H9 (cell line): ENCODE results near the gene TRMT44. TPM values are rescaled to one million over a fixed set of nuclear protein-coding genes. Genes with fewer than 3 reads are reported as not detected.

Source experiments
- DNase-seq: peaks from one replicate; pipeline ENCODE4 v3.0.0-alpha.2; 2017
- H2AFZ ChIP-seq: one replicate; pipeline ENCODE4 v1.6.1; 2013; ENCODE audit warnings: mild to moderate bottlenecking, low read length, control low read depth, moderate library complexity
- H2AK5ac ChIP-seq: 2 replicates; pipeline ENCODE4 v1.6.1; 2013; ENCODE audit warnings: low read length, control low read depth, mixed read lengths; ENCODE audit not compliant: insufficient read length
- H2BK120ac ChIP-seq: one replicate; pipeline ENCODE4 v1.6.1; 2013; ENCODE audit warnings: low read depth, mild to moderate bottlenecking, low read length, control low read depth, inconsistent platforms; ENCODE audit not compliant: poor library complexity, severe bottlenecking
- H2BK12ac ChIP-seq: 2 replicates; pipeline ENCODE4 v1.6.1; 2013; ENCODE audit warnings: low read length, control low read depth, mixed read lengths, low read depth; ENCODE audit not compliant: insufficient read length
- H2BK15ac ChIP-seq: 2 replicates; pipeline ENCODE4 v1.6.1; 2013; ENCODE audit warnings: low read depth, low read length, control low read depth
- H2BK20ac ChIP-seq: one replicate; pipeline ENCODE4 v1.6.1; 2013; ENCODE audit warnings: low read depth, mild to moderate bottlenecking, low read length, control low read depth, inconsistent platforms; ENCODE audit not compliant: poor library complexity, severe bottlenecking
- H2BK5ac ChIP-seq: 2 replicates; pipeline ENCODE4 v1.6.1; 2013; ENCODE audit warnings: low read length, control low read depth, mixed read lengths; ENCODE audit not compliant: insufficient read length
- H3K14ac ChIP-seq: 2 replicates; pipeline ENCODE4 v1.6.1; 2013; ENCODE audit warnings: low read length, control low read depth; ENCODE audit not compliant: insufficient read depth
- H3K18ac ChIP-seq: 2 replicates; pipeline ENCODE4 v1.6.1; 2013; ENCODE audit warnings: low read depth, mild to moderate bottlenecking, mixed read lengths, low read length, control low read depth; ENCODE audit not compliant: insufficient read length
- H3K23ac ChIP-seq: 2 replicates; pipeline ENCODE4 v1.6.1; 2013; ENCODE audit warnings: low read length, control low read depth, mixed read lengths, low read depth; ENCODE audit not compliant: insufficient read length
- H3K23me2 ChIP-seq: 2 replicates; pipeline ENCODE4 v1.6.1; 2013; ENCODE audit warnings: low read depth, mild to moderate bottlenecking, mixed read lengths, low read length, control low read depth; ENCODE audit not compliant: insufficient read length, poor library complexity, severe bottlenecking
- H3K27ac ChIP-seq: 2 replicates; pipeline ENCODE4 v1.5.1; 2013; ENCODE audit warnings: low read length, control low read depth, mixed read lengths, low read depth; ENCODE audit not compliant: insufficient read length
- H3K27me3 ChIP-seq: 2 replicates; pipeline ENCODE4 v1.6.1; 2013; ENCODE audit warnings: low read length, control low read depth, inconsistent platforms; ENCODE audit not compliant: insufficient read depth
- H3K4ac ChIP-seq: 2 replicates; pipeline ENCODE4 v1.6.1; 2013; ENCODE audit warnings: low read depth, mild to moderate bottlenecking, control low read depth, inconsistent platforms, low read length, moderate library complexity
- H3K4me1 ChIP-seq: 2 replicates; pipeline ENCODE4 v1.6.1; 2013; ENCODE audit warnings: low read length, control low read depth, inconsistent platforms; ENCODE audit not compliant: insufficient read depth
- H3K4me2 ChIP-seq: 2 replicates; pipeline ENCODE4 v1.6.1; 2013; ENCODE audit warnings: low read length, control low read depth, mixed read lengths; ENCODE audit not compliant: insufficient read length, insufficient read depth
- H3K56ac ChIP-seq: 2 replicates; pipeline ENCODE4 v1.6.1; 2013; ENCODE audit warnings: low read depth, mild to moderate bottlenecking, mixed read lengths, low read length, control low read depth; ENCODE audit not compliant: insufficient read length
- H3K79me1 ChIP-seq: 2 replicates; pipeline ENCODE4 v1.6.1; 2013; ENCODE audit warnings: low read depth, mild to moderate bottlenecking, moderate library complexity, low read length, control low read depth, inconsistent platforms; ENCODE audit not compliant: insufficient read depth, poor library complexity, severe bottlenecking
- H3K79me2 ChIP-seq: 2 replicates; pipeline ENCODE4 v1.6.1; 2013; ENCODE audit warnings: low read length, control low read depth, inconsistent platforms; ENCODE audit not compliant: insufficient read depth
- H3K9ac ChIP-seq: 2 replicates; pipeline ENCODE4 v1.6.1; 2013; ENCODE audit warnings: low read length, control low read depth, mixed read lengths; ENCODE audit not compliant: insufficient read length; ENCODE audit errors: extremely low read depth
- H3K9me3 ChIP-seq: one replicate; pipeline ENCODE4 v1.6.1; 2013; ENCODE audit warnings: low read depth, low read length, inconsistent platforms; ENCODE audit not compliant: control insufficient read depth
- H3T11ph ChIP-seq: one replicate; pipeline ENCODE4 v1.6.1; 2013; ENCODE audit warnings: mild to moderate bottlenecking, low read length, control low read depth, inconsistent platforms
- H4K20me1 ChIP-seq: one replicate; pipeline ENCODE4 v1.6.1; 2013; ENCODE audit not compliant: control insufficient read depth, insufficient read length, insufficient read depth
- H4K5ac ChIP-seq: 2 replicates; pipeline ENCODE4 v1.6.1; 2013; ENCODE audit warnings: low read depth, mild to moderate bottlenecking, mixed read lengths, low read length, control low read depth; ENCODE audit not compliant: insufficient read length
- H4K8ac ChIP-seq: replicated peaks from 2 replicates; pipeline ENCODE4 v1.6.1; 2013; ENCODE audit warnings: low read length, control low read depth, mixed read lengths, low read depth; ENCODE audit not compliant: insufficient read length
- H4K91ac ChIP-seq: 2 replicates; pipeline ENCODE4 v1.6.1; 2013; ENCODE audit warnings: low read depth, mild to moderate bottlenecking, moderate library complexity, mixed read lengths, low read length, control low read depth; ENCODE audit not compliant: insufficient read length
- H3K27ac Mint-ChIP-seq, 3 experiments: 2 replicates in 2 of 3; 3 replicates in 1 of 3; pipeline ENCODE4 v1.8.0; 2020 to 2021; ENCODE audit warnings: mixed read lengths in 3 of 3, mild to moderate bottlenecking in 1 of 3, moderate library complexity in 1 of 3
- H3K27me3 Mint-ChIP-seq: 2 replicates; pipeline ENCODE4 v1.8.0; 2021; ENCODE audit warnings: low read depth, mild to moderate bottlenecking, moderate library complexity, mixed read lengths
- H3K36me3 Mint-ChIP-seq, 3 experiments: 2 replicates in 2 of 3; 3 replicates in 1 of 3; pipeline ENCODE4 v1.8.0; 2020 to 2021; ENCODE audit warnings: low read depth in 3 of 3, mixed read lengths in 3 of 3; ENCODE audit not compliant: insufficient read depth in 1 of 3
- H3K4me1 Mint-ChIP-seq, 2 experiments: 2 replicates each; pipeline ENCODE4 v1.8.0; 2020; ENCODE audit warnings: mixed read lengths in 2 of 2
- H3K4me3 Mint-ChIP-seq, 2 experiments: 2 replicates in 1 of 2; 3 replicates in 1 of 2; pipeline ENCODE4 v1.8.0; 2020 to 2021; ENCODE audit warnings: mild to moderate bottlenecking in 2 of 2, mixed read lengths in 2 of 2, moderate library complexity in 1 of 2
- H3K9me3 Mint-ChIP-seq, 2 experiments: 2 replicates in 1 of 2; 3 replicates in 1 of 2; pipeline ENCODE4 v1.8.0; 2020; ENCODE audit warnings: mild to moderate bottlenecking in 2 of 2, mixed read lengths in 2 of 2, moderate library complexity in 1 of 2
- WGBS: extraction: QIAGEN DNeasy Blood & Tissue Kit; methylation state at CpG from one replicate; pipeline ENCODE4 v1.1.7; 2013; ENCODE audit warnings: missing lambda C conversion rate, low lambda C conversion rate, mixed read lengths; ENCODE audit not compliant: insufficient read length; ENCODE audit errors: extremely low coverage; 5-methylcytosine and 5-hydroxymethylcytosine counted together
- total RNA-seq: library from RNA; stranded (reverse); gene quantifications from 2 replicates; pipeline ENCODE4 v1.2.1, GENCODE V29; 2021
- TF ChIP-seq, protein P1 (sequence below): fragments of 200-600 bp; sonication (generic); conservative IDR thresholded peaks from 3 replicates; pipeline ENCODE4 v1.8.0; 2021; ENCODE audit warnings: antibody characterized with exemption, mild to moderate bottlenecking

TRMT44 gene
- total RNA-seq, 1 experiment from 2014 or later = 22.8 TPM

DNA sequence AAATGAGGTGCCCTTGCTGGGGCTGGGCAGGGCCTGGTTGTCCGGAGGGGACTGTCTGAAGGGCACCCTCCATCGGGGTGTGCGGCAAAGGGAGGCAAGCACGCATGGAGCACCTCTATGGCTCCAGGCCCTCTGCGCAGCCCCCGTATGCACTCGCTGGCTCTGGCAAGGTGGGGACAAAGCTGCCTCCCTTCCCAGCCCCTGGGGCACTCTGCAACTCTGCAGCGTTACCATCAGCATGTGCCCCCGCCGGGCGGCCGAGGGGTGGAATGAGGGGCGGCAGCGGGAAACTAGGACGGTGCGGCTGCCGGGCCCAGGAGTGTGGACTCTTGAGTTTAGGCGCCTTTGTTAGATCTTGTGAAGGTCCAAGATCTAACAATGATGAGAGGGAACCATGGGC lies 26.4 kb downstream of the TRMT44 start:
- no peak overlapping the region for H3K18ac ChIP-seq
- H4K5ac ChIP-seq = no peak overlapping the region
- no peak for DNase-seq
- H2BK120ac ChIP-seq = no peak overlapping the region
- H3K27ac ChIP-seq = no peak overlapping the region
- no peak overlapping the region for H3K4me2 ChIP-seq
- no peaks in the 10 kb centered on the region for H3K27me3 ChIP-seq
- peaks cover 13 to 18% of the 10 kb centered on the region in 2 experiments for H3K4me1 Mint-ChIP-seq
- no peaks in the 10 kb centered on the region for H3K79me2 ChIP-seq
- H3T11ph ChIP-seq = no peak overlapping the region
- no peaks in the 10 kb centered on the region for H3K4me1 ChIP-seq
- H3K23me2 ChIP-seq = no peaks in the 10 kb centered on the region
- no peak overlapping the region for H2BK15ac ChIP-seq
- no peaks in the 10 kb centered on the region for H3K9me3 Mint-ChIP-seq
- H4K8ac ChIP-seq = no peak overlapping the region
- no peaks in the 10 kb centered on the region for H4K20me1 ChIP-seq
- no peak overlapping the region for H3K27ac Mint-ChIP-seq
- no peak overlapping the region for H2AFZ ChIP-seq
- H3K27me3 Mint-ChIP-seq = no peaks in the 10 kb centered on the region
- H2BK12ac ChIP-seq = no peak overlapping the region
- no peak overlapping the region for H3K23ac ChIP-seq
- H3K9ac ChIP-seq = no peak overlapping the region
- no peak overlapping the region for H2AK5ac ChIP-seq
- no peaks in the 10 kb centered on the region for H3K9me3 ChIP-seq
- H2BK20ac ChIP-seq = no peak overlapping the region
- no peak overlapping the region for H3K14ac ChIP-seq
- no peaks in the 10 kb centered on the region for H3K79me1 ChIP-seq
- H3K56ac ChIP-seq = no peak overlapping the region
- peaks cover 11 to 55% (median 46%) of the 10 kb centered on the region in 3 experiments; a peak in 6 of 7 replicates for H3K36me3 Mint-ChIP-seq
- H3K4me3 Mint-ChIP-seq = no peak overlapping the region
- H4K91ac ChIP-seq = no peak overlapping the region
- WGBS = no CpG with 5 or more reads among the region's 18 CpGs
- TF ChIP-seq, protein P1, sequence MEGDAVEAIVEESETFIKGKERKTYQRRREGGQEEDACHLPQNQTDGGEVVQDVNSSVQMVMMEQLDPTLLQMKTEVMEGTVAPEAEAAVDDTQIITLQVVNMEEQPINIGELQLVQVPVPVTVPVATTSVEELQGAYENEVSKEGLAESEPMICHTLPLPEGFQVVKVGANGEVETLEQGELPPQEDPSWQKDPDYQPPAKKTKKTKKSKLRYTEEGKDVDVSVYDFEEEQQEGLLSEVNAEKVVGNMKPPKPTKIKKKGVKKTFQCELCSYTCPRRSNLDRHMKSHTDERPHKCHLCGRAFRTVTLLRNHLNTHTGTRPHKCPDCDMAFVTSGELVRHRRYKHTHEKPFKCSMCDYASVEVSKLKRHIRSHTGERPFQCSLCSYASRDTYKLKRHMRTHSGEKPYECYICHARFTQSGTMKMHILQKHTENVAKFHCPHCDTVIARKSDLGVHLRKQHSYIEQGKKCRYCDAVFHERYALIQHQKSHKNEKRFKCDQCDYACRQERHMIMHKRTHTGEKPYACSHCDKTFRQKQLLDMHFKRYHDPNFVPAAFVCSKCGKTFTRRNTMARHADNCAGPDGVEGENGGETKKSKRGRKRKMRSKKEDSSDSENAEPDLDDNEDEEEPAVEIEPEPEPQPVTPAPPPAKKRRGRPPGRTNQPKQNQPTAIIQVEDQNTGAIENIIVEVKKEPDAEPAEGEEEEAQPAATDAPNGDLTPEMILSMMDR = no peak
- H3K4ac ChIP-seq = no peak overlapping the region
- no peak overlapping the region for H2BK5ac ChIP-seq
